ENCODE data around the gene TMPRSS4.

TMPRSS4 gene

GRCh38 chr11:118148240-118148639 lies 71.4 kb downstream of the TMPRSS4 start:
- DNase-seq (ENCODE audit: insufficient read length, low spot score) = no peak
- no peak for TF ChIP-seq POLR2A (IDR thresholded peaks at IDR 0.05; ENCODE audit: low read depth, low read length)
- FAIRE-seq = no peak

GRCh38 chr11:118148856-118149255 lies 72.0 kb downstream of the TMPRSS4 start:
- no peak for FAIRE-seq
- no peak for TF ChIP-seq POLR2A (IDR thresholded peaks at IDR 0.05; ENCODE audit: low read depth, low read length)
- no peak for DNase-seq (ENCODE audit: insufficient read length, low spot score)

GRCh38 chr11:118149493-118149892 lies 72.6 kb downstream of the TMPRSS4 start:
- TF ChIP-seq POLR2A (IDR thresholded peaks at IDR 0.05; ENCODE audit: low read depth, low read length) = no peak
- FAIRE-seq = no peak

GRCh38 chr11:118151431-118151830 lies 74.6 kb downstream of the TMPRSS4 start:
- no peak for FAIRE-seq
- DNase-seq (ENCODE audit: insufficient read length, low spot score) = no peak
- TF ChIP-seq POLR2A (IDR thresholded peaks at IDR 0.05; ENCODE audit: low read depth, low read length) = no peak

More at GRCh38 chr11:118149493-118149892, 72.6 kb downstream of the TMPRSS4 start:
- DNase-seq (ENCODE audit: insufficient read length, low spot score) = no peak

GRCh38 chr11:118152020-118152551 lies 75.2 kb downstream of the TMPRSS4 start:
- no peak for FAIRE-seq
- DNase-seq (ENCODE audit: insufficient read length, low spot score) = no peak
- TF ChIP-seq POLR2A (IDR thresholded peaks at IDR 0.05; ENCODE audit: low read depth, low read length) = no peak

- DNase-seq (ENCODE audit: insufficient read length, low spot score) (no peak), FAIRE-seq (no peak)
These were observed 75.9 kb downstream of the TMPRSS4 start, which contains the start of gene SCN4B for GRCh38 chr11:118152552-118153471. TSS of gene SCN4B (minus strand) at chr11:118152823. CDS start at chr11:118152673, 150 bp downstream.

GRCh38 chr11:118153516-118153915 lies 76.6 kb downstream of the TMPRSS4 start:
- DNase-seq (ENCODE audit: insufficient read length, low spot score) (no peak), FAIRE-seq (no peak)
- no peak for TF ChIP-seq POLR2A (IDR thresholded peaks at IDR 0.05; ENCODE audit: low read depth, low read length)

More at GRCh38 chr11:118152552-118153471, 75.9 kb downstream of the TMPRSS4 start, which contains the start of gene SCN4B:
- no peak for TF ChIP-seq POLR2A (IDR thresholded peaks at IDR 0.05; ENCODE audit: low read depth, low read length)

GRCh38 chr11:118153976-118154375 lies 77.1 kb downstream of the TMPRSS4 start:
- DNase-seq (ENCODE audit: insufficient read length, low spot score) = no peak
- no peak for FAIRE-seq
- no peak for TF ChIP-seq POLR2A (IDR thresholded peaks at IDR 0.05; ENCODE audit: low read depth, low read length)

- TF ChIP-seq POLR2A (IDR thresholded peaks at IDR 0.05; ENCODE audit: low read depth, low read length) = no peak
- FAIRE-seq (no peak), DNase-seq (ENCODE audit: insufficient read length, low spot score) (no peak)
These were observed 77.8 kb downstream of the TMPRSS4 start for GRCh38 chr11:118154641-118155040.

GRCh38 chr11:118155776-118156530 lies 79.1 kb downstream of the TMPRSS4 start:
- no peak for TF ChIP-seq POLR2A (IDR thresholded peaks at IDR 0.05; ENCODE audit: low read depth, low read length)

GRCh38 chr11:118156531-118157185 lies 79.8 kb downstream of the TMPRSS4 start:
- FAIRE-seq (no peak), DNase-seq (ENCODE audit: insufficient read length, low spot score) (no peak)
- no peak for TF ChIP-seq POLR2A (IDR thresholded peaks at IDR 0.05; ENCODE audit: low read depth, low read length)

More at GRCh38 chr11:118155776-118156530, 79.1 kb downstream of the TMPRSS4 start:
- no peak for DNase-seq (ENCODE audit: insufficient read length, low spot score)
- FAIRE-seq = no peak

GRCh38 chr11:118157186-118157895 lies 80.5 kb downstream of the TMPRSS4 start:
- DNase-seq (ENCODE audit: insufficient read length, low spot score) = no peak
- no peak for FAIRE-seq
- no peak for TF ChIP-seq POLR2A (IDR thresholded peaks at IDR 0.05; ENCODE audit: low read depth, low read length)

- FAIRE-seq (no peak), DNase-seq (ENCODE audit: insufficient read length, low spot score) (no peak)
- no peak for TF ChIP-seq POLR2A (IDR thresholded peaks at IDR 0.05; ENCODE audit: low read depth, low read length)
These were observed 84.9 kb downstream of the TMPRSS4 start for GRCh38 chr11:118161786-118162185.
